Adrenal gland (tissue), 12 donors: Measurements from ENCODE around the gene FNDC3B. TPM values are rescaled to one million over a fixed set of nuclear protein-coding genes. Genes with fewer than 3 reads are reported as not detected.

Experiments
- DNase-seq, 7 donors: peaks; one replicate each; pipeline ENCODE4 v3.0.0-alpha.2; 2019 to 2020
- H3K27ac ChIP-seq, 5 donors: fragments of 200-600 bp; sonication (generic) in 4 of 5; 1 replicate in 3 of 5; 2 replicates in 2 of 5; pipeline versions ENCODE4 v1.5.1 to v1.8.0; 2016 to 2020; ENCODE audit warnings: mild to moderate bottlenecking in 1 of 5
- H3K27me3 ChIP-seq: fragments of 200-600 bp; 2 replicates; pipeline ENCODE4 v1.8.0; 2021
- H3K36me3 ChIP-seq, 2 donors: fragments of 200-600 bp; replicated peaks in 1 of 2; 1 replicate in 1 of 2; 2 replicates in 1 of 2; pipeline versions ENCODE4 v1.5.1 to v1.8.0; 2018 to 2022
- H3K4me1 ChIP-seq, 2 donors: fragments of 200-600 bp; replicated peaks in 1 of 2; 1 replicate in 1 of 2; 2 replicates in 1 of 2; pipeline versions ENCODE4 v1.5.1 to v1.8.0; 2018 to 2021
- H3K4me3 ChIP-seq, 4 donors: fragments of 200-600 bp; sonication (generic) in 3 of 4; one replicate each; pipeline ENCODE4 v1.5.1; 2016 to 2018
- H3K9me3 ChIP-seq, 3 donors: fragments of 200-600 bp; sonication (generic) in 1 of 3; replicated peaks in 1 of 3; 1 replicate in 2 of 3; 2 replicates in 1 of 3; pipeline versions ENCODE4 v1.5.1 to v1.8.0; 2016 to 2021
- CTCF ChIP-seq, 6 experiments: fragments of 450-650 bp in 4 of 6; fragments of 200-600 bp in 2 of 6; sonication (generic) in 1 of 6; IDR thresholded peaks; 1 replicate in 5 of 6; 2 replicates in 1 of 6; pipeline versions ENCODE4 v1.5.1 to v1.8.0; 2016 to 2021; ENCODE audit warnings: antibody characterized with exemption in 6 of 6, mild to moderate bottlenecking in 2 of 6, moderate library complexity in 1 of 6
- POLR2A ChIP-seq, 2 donors: fragments of 450-650 bp; IDR thresholded peaks; one replicate each; pipeline ENCODE4 v1.6.1; 2017; ENCODE audit warnings: antibody characterized with exemption in 2 of 2, mild to moderate bottlenecking in 2 of 2, moderate library complexity in 1 of 2
- WGBS, 4 donors: extraction: QIAGEN DNeasy Blood & Tissue Kit in 2 of 4; methylation state at CpG; one replicate each; pipeline versions ENCODE4 v1.1.5 to v1.1.7; 2013 to 2017; 5-methylcytosine and 5-hydroxymethylcytosine counted together
- intact Hi-C, 2 donors: fragments of 100-400 bp; cut with DNase I; formaldehyde crosslinking; loops; one replicate each; pipeline versions ENCODE4 v1.14.1 to v1.15.0; 2022 to 2023
- polyA plus RNA-seq, 3 donors: library from polyadenylated mRNA; stranded (reverse); fragments of 200-250 nt in 2 of 3; fragments of 350-450 nt in 1 of 3; fragmentation: Illumina TruSeq in 1 of 3; extraction: RNeasy Lipid Tissue Mini Kit (QIAGEN cat#74804) in 1 of 3; gene quantifications; one replicate each; pipeline ENCODE4 v1.2.3, GENCODE V29; 2013 to 2014
- total RNA-seq, 9 donors: library from RNA; depleted of rRNA in 4 of 9; stranded (reverse); fragments of >200 nt in 4 of 9; fragments of 120-200 nt in 1 of 9; fragmentation: NEBNext Ultra II Directional in 1 of 9; extraction: Animal tissue kit (Norgen Biotek cat#: 25700) in 1 of 9; gene quantifications; one replicate each; pipeline versions ENCODE4 v1.1.0 to v1.2.4, GENCODE V29; 2013 to 2023
- donor health status: healthy with polysubstance abuse.
- donor health status: Bipolar disorder and iron deficiency.
- donor health status: DM: yes; HTN: yes; CAD: no.
- donor health status: DM: no; HTN: no; CAD: no.
- donor health status: DM: no; HTN: no; CAD: no.
- donor health status: DM: yes; HTN: yes; CAD: no.

The FNDC3B gene
- total and polyA plus RNA-seq, 12 donors = 9.9 to 228 (median 105) TPM

DNA sequence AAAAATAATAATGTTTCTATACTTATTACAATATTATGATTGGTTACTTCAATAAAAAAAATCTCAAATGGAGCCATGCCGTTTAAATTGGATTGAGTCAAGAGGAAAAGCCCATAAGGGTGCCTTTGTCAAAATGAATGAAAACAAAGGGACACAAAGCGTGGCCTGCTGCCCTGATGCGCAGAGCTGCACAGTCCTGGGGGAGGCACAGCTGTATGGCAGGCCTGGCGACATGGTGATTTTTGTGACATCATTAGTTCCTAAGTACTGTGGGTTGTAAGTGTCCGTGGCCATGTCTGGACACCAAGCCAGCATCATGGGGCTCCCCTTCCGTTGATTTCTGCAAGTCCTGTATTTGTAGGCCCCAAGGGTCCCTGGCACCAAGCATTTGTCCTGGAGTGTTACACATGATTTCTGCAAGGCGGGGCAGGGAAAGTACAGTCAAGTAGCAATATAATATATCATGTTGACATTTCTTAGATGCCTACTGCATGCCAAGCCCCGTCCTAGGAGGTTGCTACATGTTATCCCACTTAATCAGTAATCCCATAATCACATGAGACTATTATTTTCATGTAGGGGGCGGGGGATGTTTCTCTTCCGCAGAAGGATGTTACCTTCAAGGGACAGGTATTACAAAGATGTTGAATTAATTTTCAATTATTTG lies 349.2 kb downstream of the FNDC3B start:
- Histone ChIP-seq H3K27me3 (no peaks in the 10 kb centered on the region), H3K27ac (no peak overlapping the region), H3K4me3 (no peak overlapping the region), H3K36me3 (no peaks in the 10 kb centered on the region), H3K4me1 (peaks cover 0 to 10% of the 10 kb centered on the region in 2 donors), H3K9me3 (no peaks in the 10 kb centered on the region)
- no peak for DNase-seq
- intact Hi-C loops = no loop called here
- 84 to 86% (median 85%) methylated on average over 9 to 10 of the region's 10 CpGs for WGBS, 4 donors
- TF ChIP-seq CTCF (IDR thresholded peaks at IDR 0.05) (no peak), POLR2A (IDR thresholded peaks at IDR 0.05) (no peak)

- Histone ChIP-seq H3K36me3 (no peaks in the 10 kb centered on the region), H3K4me1 (peaks cover 0 to 10% of the 10 kb centered on the region in 2 donors), H3K9me3 (no peaks in the 10 kb centered on the region), H3K4me3 (no peak overlapping the region), H3K27me3 (no peaks in the 10 kb centered on the region), H3K27ac (no peak overlapping the region)
- TF ChIP-seq POLR2A (IDR thresholded peaks at IDR 0.05) (no peak), CTCF (IDR thresholded peaks at IDR 0.05) (no peak)
- intact Hi-C loops = no loop called here
- no peak for DNase-seq
- WGBS, 4 donors = 82 to 94% (median 91%) methylated on average over 5 of the region's 5 CpGs
These were observed 351.4 kb downstream of the FNDC3B start for GRCh38 chr3:172390792-172391191.

DNA sequence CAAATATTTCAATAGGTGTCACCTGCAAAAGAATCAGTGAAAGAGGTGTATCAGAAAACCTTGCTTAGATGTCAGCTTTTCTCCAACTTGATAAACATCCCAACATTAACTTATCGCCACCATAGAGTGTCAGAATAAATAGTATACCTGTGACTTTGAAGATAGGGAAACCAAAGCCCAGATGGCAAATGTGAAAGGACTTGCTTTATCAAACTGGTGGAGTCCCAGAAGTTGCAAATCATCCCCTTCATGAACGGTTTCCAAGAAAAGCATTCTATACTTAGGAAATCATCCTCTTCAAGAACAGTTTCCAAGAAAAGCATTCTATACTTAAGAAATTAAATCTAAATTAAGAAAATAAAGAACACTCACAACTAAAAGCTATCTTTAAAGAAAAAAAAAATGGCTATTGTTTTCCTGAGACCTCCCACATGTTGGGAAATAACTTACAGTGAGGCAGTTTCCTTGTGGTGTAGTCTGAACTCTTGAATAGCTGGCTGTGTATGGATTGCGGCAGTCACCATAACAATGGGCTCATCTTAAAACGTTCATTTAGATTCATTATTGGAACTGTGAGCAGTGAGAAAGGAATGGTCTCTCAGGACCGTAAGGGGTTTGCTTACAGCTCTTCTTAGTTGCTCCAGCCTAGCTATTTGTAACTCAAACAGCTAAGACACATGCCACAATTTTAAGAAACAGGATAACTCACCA lies 352.4 kb downstream of the FNDC3B start:
- Histone ChIP-seq H3K9me3 (no peaks in the 10 kb centered on the region), H3K27me3 (no peaks in the 10 kb centered on the region), H3K4me3 (no peak overlapping the region), H3K27ac (no peak overlapping the region), H3K36me3 (no peaks in the 10 kb centered on the region), H3K4me1 (peaks cover 0 to 10% of the 10 kb centered on the region in 2 donors)
- WGBS, 4 donors = 67 to 75% (median 71%) methylated on average over 5 of the region's 5 CpGs
- intact Hi-C loops = no loop called here
- no peak for DNase-seq
- TF ChIP-seq CTCF (IDR thresholded peaks at IDR 0.05) (no peak), POLR2A (IDR thresholded peaks at IDR 0.05) (no peak)

DNA sequence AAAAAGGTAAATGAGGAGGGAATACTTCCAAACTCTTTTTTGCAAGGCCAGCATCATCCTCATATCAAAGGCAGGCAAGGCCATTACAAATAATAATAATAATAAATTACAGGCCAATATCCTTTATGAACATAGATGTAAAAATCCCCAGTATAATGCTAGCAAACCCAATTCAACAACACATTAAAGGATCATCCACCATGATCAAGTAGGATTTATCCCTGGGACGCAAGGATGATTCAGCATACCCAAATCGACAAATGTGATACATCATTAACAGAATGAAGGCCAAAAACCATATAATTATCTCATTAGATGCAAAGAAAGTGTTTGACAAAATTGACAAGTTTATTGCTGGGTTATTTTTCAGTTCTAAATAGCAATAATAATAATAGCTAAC lies 355.3 kb downstream of the FNDC3B start:
- Histone ChIP-seq H3K4me1 (peaks cover 0 to 10% of the 10 kb centered on the region in 2 donors), H3K36me3 (peaks cover 0 to 6% of the 10 kb centered on the region in 2 donors), H3K27me3 (no peaks in the 10 kb centered on the region), H3K9me3 (no peaks in the 10 kb centered on the region), H3K27ac (no peak overlapping the region), H3K4me3 (no peak overlapping the region)
- intact Hi-C loops = no loop called here
- DNase-seq = no peak
- WGBS, 4 donors = 92 to 98% (median 95%) methylated on average over 2 of the region's 2 CpGs
- TF ChIP-seq POLR2A (IDR thresholded peaks at IDR 0.05) (no peak), CTCF (IDR thresholded peaks at IDR 0.05) (no peak)
